IMR-90 (cell line): Measurements from ENCODE around the gene LIMCH1. TPM values are rescaled to one million over a fixed set of nuclear protein-coding genes. Genes with fewer than 3 reads are reported as not detected.

Experiments
- ATAC-seq: fragments of 200-7000 bp; cut with Tn5 transposase; 2 replicates; pipeline ENCODE4 v1.9.1; 2020; ENCODE audit warnings: low read depth, mild to moderate bottlenecking, moderate library complexity
- BruUV-seq: library from RNA; stranded (reverse); fragments of 400-500 nt; replicated peaks from 2 replicates; lab custom pipeline; 2021; lab: Mats Ljungman, UMichigan
- CTCF ChIA-PET: fragments of 300-600 bp; formaldehyde crosslinking; extraction: SDS; loops from one replicate; lab custom pipeline; 2021; ENCODE audit warnings: antibody characterized with exemption; lab: Yijun Ruan, JAX
- POLR2A ChIA-PET: fragments of 300-600 bp; sonication (Branson Sonifier 250); formaldehyde crosslinking; loops from one replicate; lab custom pipeline; 2022; ENCODE audit warnings: antibody characterized with exemption; ENCODE audit not compliant: unreplicated experiment; lab: Charles Lee
- DNase-seq: peaks from one replicate; pipeline ENCODE4 v3.0.0; 2013
- H2AFZ ChIP-seq: replicated peaks from 2 replicates; pipeline ENCODE3; 2013; ENCODE audit warnings: low read length, mild to moderate bottlenecking; ENCODE audit not compliant: poor library complexity
- H2AK5ac ChIP-seq: 2 replicates; pipeline ENCODE4 v1.6.1; 2013; ENCODE audit warnings: low read depth, low read length, inconsistent platforms
- H2AK9ac ChIP-seq: replicated peaks from 2 replicates; pipeline ENCODE3; 2013; ENCODE audit warnings: mild to moderate bottlenecking, low read depth, low read length, moderate library complexity; ENCODE audit not compliant: poor library complexity
- H2BK120ac ChIP-seq: 2 replicates; pipeline ENCODE4 v1.6.1; 2013; ENCODE audit warnings: low read depth, low read length, inconsistent platforms
- H2BK15ac ChIP-seq: 3 replicates; pipeline ENCODE4 v1.6.1; 2013; ENCODE audit warnings: low read depth, low read length, inconsistent platforms
- H2BK20ac ChIP-seq: 2 replicates; pipeline ENCODE4 v1.6.1; 2013; ENCODE audit warnings: low read depth, mild to moderate bottlenecking, inconsistent platforms, low read length, moderate library complexity
- H2BK5ac ChIP-seq: 2 replicates; pipeline ENCODE4 v1.6.1; 2013; ENCODE audit warnings: mild to moderate bottlenecking, low read depth, low read length, inconsistent platforms; ENCODE audit not compliant: poor library complexity, severe bottlenecking
- H3K14ac ChIP-seq: replicated peaks from 2 replicates; pipeline ENCODE4 v1.6.1; 2013; ENCODE audit warnings: low read depth, low read length, inconsistent platforms
- H3K18ac ChIP-seq: 2 replicates; pipeline ENCODE4 v1.6.1; 2013; ENCODE audit warnings: low read depth, low read length, control low read depth
- H3K23ac ChIP-seq: 2 replicates; pipeline ENCODE4 v1.6.1; 2013; ENCODE audit warnings: low read depth, low read length, inconsistent platforms
- H3K27ac ChIP-seq: 2 replicates; pipeline ENCODE4 v1.5.1; 2013; ENCODE audit warnings: mild to moderate bottlenecking, control low read depth, low read length; ENCODE audit not compliant: insufficient read depth
- H3K27me3 ChIP-seq: 2 replicates; pipeline ENCODE4 v1.6.1; 2013; ENCODE audit warnings: low read length; ENCODE audit not compliant: control insufficient read depth, insufficient read depth
- H3K36me3 ChIP-seq: 2 replicates; pipeline ENCODE4 v1.6.1; 2013; ENCODE audit warnings: low read length, mixed read lengths; ENCODE audit not compliant: control insufficient read depth, insufficient read depth
- H3K4ac ChIP-seq: 2 replicates; pipeline ENCODE4 v1.6.1; 2013; ENCODE audit warnings: low read depth, low read length, inconsistent platforms
- H3K4me1 ChIP-seq: 2 replicates; pipeline ENCODE4 v1.6.1; 2013; ENCODE audit warnings: low read length, mixed read lengths; ENCODE audit not compliant: control insufficient read depth, insufficient read depth
- H3K4me2 ChIP-seq: 2 replicates; pipeline ENCODE4 v1.6.1; 2013; ENCODE audit warnings: low read depth, mild to moderate bottlenecking, control low read depth, low read length, moderate library complexity
- H3K4me3 ChIP-seq: 2 replicates; pipeline ENCODE4 v1.5.1; 2013; ENCODE audit warnings: low read depth, mild to moderate bottlenecking, control low read depth, low read length, moderate library complexity; ENCODE audit not compliant: insufficient read depth
- H3K56ac ChIP-seq: 2 replicates; pipeline ENCODE4 v1.6.1; 2013; ENCODE audit warnings: low read length, inconsistent platforms; ENCODE audit not compliant: insufficient read depth; ENCODE audit errors: extremely low read depth
- H3K79me1 ChIP-seq, 2 experiments: 2 replicates each; pipeline ENCODE4 v1.6.1; 2013; ENCODE audit warnings: low read length in 2 of 2, inconsistent platforms in 1 of 2, low read depth in 1 of 2
- H3K9ac ChIP-seq: 2 replicates; pipeline ENCODE4 v1.6.1; 2013; ENCODE audit warnings: low read depth, low read length, control low read depth
- H3K9me1 ChIP-seq: 2 replicates; pipeline ENCODE4 v1.6.1; 2013; ENCODE audit warnings: low read length, inconsistent platforms; ENCODE audit not compliant: insufficient read depth
- H3K9me3 ChIP-seq: 2 replicates; pipeline ENCODE4 v1.6.1; 2013; ENCODE audit warnings: low read length; ENCODE audit not compliant: control insufficient read depth, insufficient read depth
- H4K20me1 ChIP-seq: 2 replicates; pipeline ENCODE4 v1.6.1; 2013; ENCODE audit warnings: low read length, inconsistent platforms; ENCODE audit not compliant: insufficient read depth
- H4K5ac ChIP-seq: 2 replicates; pipeline ENCODE4 v1.6.1; 2013; ENCODE audit warnings: mild to moderate bottlenecking, low read depth, low read length, control low read depth
- H4K8ac ChIP-seq, 2 experiments: 2 replicates each; pipeline ENCODE4 v1.6.1; 2013; ENCODE audit warnings: low read depth in 2 of 2, low read length in 2 of 2, control low read depth in 1 of 2, inconsistent platforms in 1 of 2
- H4K91ac ChIP-seq: 2 replicates; pipeline ENCODE4 v1.6.1; 2013; ENCODE audit warnings: low read depth, low read length, inconsistent platforms; ENCODE audit not compliant: insufficient read depth
- BHLHE40 ChIP-seq: fragments of 150-350 bp; IDR thresholded peaks from 2 replicates; pipeline ENCODE4 v1.6.1; 2016; ENCODE audit warnings: mild to moderate bottlenecking, low read depth, low read length
- CEBPB ChIP-seq: IDR thresholded peaks from 2 replicates; pipeline ENCODE4 v1.6.1; 2012; ENCODE audit warnings: low read depth, low read length, improper control_type of control experiment
- CHD1 ChIP-seq: IDR thresholded peaks from 2 replicates; pipeline ENCODE4 v1.6.1; 2012; ENCODE audit warnings: low read depth, low read length, improper control_type of control experiment
- MAFK ChIP-seq: IDR thresholded peaks from 2 replicates; pipeline ENCODE4 v1.6.1; 2012; ENCODE audit warnings: low read depth, low read length, improper control_type of control experiment
- POLR2A ChIP-seq: IDR thresholded peaks from 2 replicates; pipeline ENCODE4 v1.6.1; 2012; ENCODE audit warnings: mild to moderate bottlenecking, low read depth, low read length
- RAD21 ChIP-seq: IDR thresholded peaks from 2 replicates; pipeline ENCODE4 v1.6.1; 2012; ENCODE audit warnings: low read length, improper control_type of control experiment
- WGBS, 2 experiments: methylation state at CpG; one replicate each; pipeline versions ENCODE4 v1.1.5 to v1.1.7; 2013; ENCODE audit warnings: missing lambda C conversion rate in 2 of 2; ENCODE audit not compliant: insufficient read length in 1 of 2; ENCODE audit errors: extremely low coverage in 2 of 2; 5-methylcytosine and 5-hydroxymethylcytosine counted together
- dilution Hi-C: fragments of 300-500 bp; cut with HindIII; formaldehyde crosslinking; loops from one replicate; pipeline ENCODE4 v1.14.3; 2018; ENCODE audit warnings: low sequenced_read_pairs; ENCODE audit not compliant: unreplicated experiment
- in situ Hi-C: fragments of 300-500 bp; cut with MboI; formaldehyde crosslinking; loops from 3 replicates; pipeline ENCODE4 v1.14.3; 2019; ENCODE audit warnings: low sequenced_read_pairs, inconsistent platforms, mixed read lengths
- intact Hi-C: fragments of 100-400 bp; cut with micrococcal nuclease; formaldehyde crosslinking; loops from 2 replicates; pipeline ENCODE4 v1.10.0; 2022
- polyA plus RNA-seq, 3 experiments: library from polyadenylated mRNA; depleted of rRNA; stranded (reverse); fragments of >200 nt; gene quantifications; 2 replicates each; pipeline ENCODE4 v1.2.3, GENCODE V29; 2012; ENCODE audit warnings: low replicate concordance in 1 of 3
- total RNA-seq: library from RNA; depleted of rRNA; stranded (reverse); fragments of >200 nt; gene quantifications from 2 replicates; pipeline ENCODE4 v1.2.3, GENCODE V29; 2012
- TF ChIP-seq, protein P1 (sequence below): conservative IDR thresholded peaks from 2 replicates; pipeline ENCODE4 v1.5.1; 2012; ENCODE audit warnings: mild to moderate bottlenecking, low read depth, low read length, improper control_type of control experiment

The LIMCH1 gene
- total and polyA plus RNA-seq, 2 of the 4 experiments (the other 2 are of a cell fraction): 0.89 to 2.9 TPM

- BruUV-seq: no TSS peak
- Histone ChIP-seq H2BK20ac (no peak overlapping the region), H2AFZ (no peak overlapping the region), H2BK120ac (no peak overlapping the region), H3K56ac (no peak overlapping the region), H3K27me3 (peaks cover 92% of the 10 kb centered on the region), H3K4me2 (peak overlapping the region; percentile 16; the same call in 1 of the 2 replicates), H3K27ac (no peak overlapping the region), H3K9me1 (no peaks in the 10 kb centered on the region), H3K4me3 (no peak overlapping the region), H4K8ac (no peak overlapping the region), H2BK15ac (no peak overlapping the region), H2BK5ac (no peak overlapping the region), H3K4ac (no peak overlapping the region), H3K14ac (no peak overlapping the region), H3K79me1 (no peaks in the 10 kb centered on the region), H4K20me1 (peaks cover 6% of the 10 kb centered on the region; the same call in 1 of the 2 replicates), H3K23ac (no peak overlapping the region), H2AK9ac (no peak overlapping the region), H2AK5ac (no peak overlapping the region), H3K4me1 (no peaks in the 10 kb centered on the region; the same call in 1 of the 2 replicates), H4K91ac (no peak overlapping the region), H3K18ac (no peak overlapping the region), H3K36me3 (no peaks in the 10 kb centered on the region), H3K9me3 (peaks cover 28% of the 10 kb centered on the region), H4K5ac (no peak overlapping the region), H3K9ac (no peak overlapping the region)
- DNase-seq: no peak
- TF ChIP-seq BHLHE40: no peak
- TF ChIP-seq RAD21: no peak
- TF ChIP-seq, protein P1, sequence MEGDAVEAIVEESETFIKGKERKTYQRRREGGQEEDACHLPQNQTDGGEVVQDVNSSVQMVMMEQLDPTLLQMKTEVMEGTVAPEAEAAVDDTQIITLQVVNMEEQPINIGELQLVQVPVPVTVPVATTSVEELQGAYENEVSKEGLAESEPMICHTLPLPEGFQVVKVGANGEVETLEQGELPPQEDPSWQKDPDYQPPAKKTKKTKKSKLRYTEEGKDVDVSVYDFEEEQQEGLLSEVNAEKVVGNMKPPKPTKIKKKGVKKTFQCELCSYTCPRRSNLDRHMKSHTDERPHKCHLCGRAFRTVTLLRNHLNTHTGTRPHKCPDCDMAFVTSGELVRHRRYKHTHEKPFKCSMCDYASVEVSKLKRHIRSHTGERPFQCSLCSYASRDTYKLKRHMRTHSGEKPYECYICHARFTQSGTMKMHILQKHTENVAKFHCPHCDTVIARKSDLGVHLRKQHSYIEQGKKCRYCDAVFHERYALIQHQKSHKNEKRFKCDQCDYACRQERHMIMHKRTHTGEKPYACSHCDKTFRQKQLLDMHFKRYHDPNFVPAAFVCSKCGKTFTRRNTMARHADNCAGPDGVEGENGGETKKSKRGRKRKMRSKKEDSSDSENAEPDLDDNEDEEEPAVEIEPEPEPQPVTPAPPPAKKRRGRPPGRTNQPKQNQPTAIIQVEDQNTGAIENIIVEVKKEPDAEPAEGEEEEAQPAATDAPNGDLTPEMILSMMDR: no peak
- TF ChIP-seq CEBPB: no peak
- no peak for TF ChIP-seq CHD1
- TF ChIP-seq POLR2A: no peak
- no peak for TF ChIP-seq MAFK
- WGBS, 2 experiments: 0% methylated on average over 12 of the region's 36 CpGs; no CpG with 5 or more reads in 1 of the 2 experiments
- in situ Hi-C loops (no loop called here), dilution Hi-C loops (no loop called here), intact Hi-C loops (no loop called here)
- ChIA-PET CTCF (no interaction called here), POLR2A (no interaction called here)
- 0 out of 2 replicates have a peak, but pooled peaks have one; percentile 14 for ATAC-seq
These were observed 208.1 kb downstream of the LIMCH1 start for GRCh38 chr4:41746025-41746439.
